Erythroblast (primary cell): ENCODE data around the gene SWT1.
"Not testable (repeated sequence)": the region's sequence is repeated elsewhere in the genome, so short reads cannot be mapped to it uniquely, and the experiment has no call there.

ENCODE experiments used
- GATA1 ChIP-seq: IDR thresholded peaks from 2 replicates; pipeline ENCODE4 v1.6.1; 2011; ENCODE audit warnings: low read depth, mild to moderate bottlenecking, control low read depth, low read length, moderate library complexity
- POLR2A ChIP-seq: IDR thresholded peaks from 2 replicates; pipeline ENCODE4 v1.6.1; 2011; ENCODE audit warnings: mild to moderate bottlenecking, low read length

DNA sequence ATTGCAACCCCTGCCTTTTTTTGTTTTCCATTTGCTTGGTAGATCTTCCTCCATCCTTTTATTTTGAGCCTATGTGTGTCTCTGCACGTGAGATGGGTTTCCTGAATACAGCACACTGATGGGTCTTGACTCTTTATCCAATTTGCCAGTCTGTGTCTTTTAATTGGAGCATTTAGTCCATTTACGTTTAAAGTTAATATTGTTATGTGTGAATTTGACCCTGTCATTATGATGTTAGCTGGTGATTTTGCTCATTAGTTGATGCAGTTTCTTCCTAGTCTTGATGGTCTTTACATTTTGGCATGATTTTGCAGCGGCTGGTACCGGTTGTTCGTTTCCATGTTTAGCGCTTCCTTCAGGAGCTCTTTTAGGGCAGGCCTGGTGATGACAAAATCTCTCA is 98.6 kb downstream of the SWT1 start:
- not testable (repeated sequence) for TF ChIP-seq POLR2A, GATA1
